Stomach (tissue), 4 donors: ENCODE measurements around the gene SEMA3F.

Experiments used
- CTCF ChIP-seq, 7 experiments: fragments of 450-650 bp in 4 of 7; fragments of 200-600 bp in 3 of 7; sonication (generic) in 3 of 7; IDR thresholded peaks; one replicate each; pipeline ENCODE4 v1.5.1; 2016 to 2019; ENCODE audit warnings: antibody characterized with exemption in 7 of 7, control low read depth in 2 of 7, mild to moderate bottlenecking in 1 of 7
- EP300 ChIP-seq: sonication (generic); formaldehyde crosslinking; IDR thresholded peaks from one replicate; pipeline ENCODE4 v1.6.1; 2017; ENCODE audit warnings: antibody characterized with exemption
- POLR2A ChIP-seq, 4 donors: fragments of 450-650 bp; IDR thresholded peaks; one replicate each; pipeline ENCODE4 v1.6.1; 2016; ENCODE audit warnings: antibody characterized with exemption in 4 of 4, control low read depth in 2 of 4, mild to moderate bottlenecking in 1 of 4, moderate library complexity in 1 of 4

- TF ChIP-seq CTCF (IDR thresholded peaks at IDR 0.05), result no peak
- TF ChIP-seq EP300, result no peak
- no peak for TF ChIP-seq POLR2A (IDR thresholded peaks at IDR 0.05)
Observed at GRCh38 chr3:50147016-50147415, 8.1 kb upstream of the SEMA3F start.
